OCI-LY7 (cell line): ENCODE measurements around the gene FAM107B. TPM values are rescaled to one million over a fixed set of nuclear protein-coding genes. Genes with fewer than 3 reads are reported as not detected.

Source experiments
- BruUV-seq: library from RNA; stranded (reverse); fragments of 400-500 nt; replicated peaks from 2 replicates; lab custom pipeline; 2021; lab: Mats Ljungman, UMichigan
- CTCF ChIA-PET: fragments of 300-600 bp; sonication (Branson Sonifier 250); formaldehyde crosslinking; loops from one replicate; lab custom pipeline; 2022; ENCODE audit warnings: antibody characterized with exemption; ENCODE audit not compliant: unreplicated experiment; lab: Charles Lee
- POLR2A ChIA-PET: fragments of 300-600 bp; sonication (Branson Sonifier 250); formaldehyde crosslinking; loops from one replicate; lab custom pipeline; 2022; ENCODE audit warnings: antibody characterized with exemption; lab: Charles Lee
- DNase-seq: peaks from one replicate; pipeline ENCODE4 v3.0.0-alpha.2; 2015; ENCODE audit warnings: low spot score
- H2AFZ ChIP-seq: fragments of 200-600 bp; sonication (generic), shearing (Covaris generic); 2 replicates; pipeline ENCODE4 v1.6.1; 2014; ENCODE audit warnings: mild to moderate bottlenecking, antibody characterized with exemption, low read length, moderate library complexity
- H3K27ac ChIP-seq: fragments of 200-600 bp; sonication (generic); 2 replicates; pipeline ENCODE4 v1.5.1; 2014; ENCODE audit warnings: mixed run types, low read depth, mild to moderate bottlenecking, moderate library complexity, low read length, inconsistent platforms; ENCODE audit not compliant: poor library complexity, severe bottlenecking
- H3K36me3 ChIP-seq: fragments of 200-600 bp; sonication (generic); 2 replicates; pipeline ENCODE4 v1.6.1; 2014; ENCODE audit warnings: mild to moderate bottlenecking, antibody characterized with exemption, low read length, moderate library complexity, mixed read lengths; ENCODE audit not compliant: insufficient read depth
- H3K4me1 ChIP-seq: fragments of 200-600 bp; sonication (generic); 2 replicates; pipeline ENCODE4 v1.5.1; 2014; ENCODE audit warnings: mild to moderate bottlenecking, low read length; ENCODE audit not compliant: insufficient read depth, poor library complexity, severe bottlenecking
- H3K4me2 ChIP-seq: fragments of 200-600 bp; sonication (generic); 2 replicates; pipeline ENCODE4 v1.6.1; 2014; ENCODE audit warnings: mild to moderate bottlenecking, low read length
- H3K4me3 ChIP-seq: fragments of 200-600 bp; sonication (generic); 2 replicates; pipeline ENCODE4 v1.5.1; 2014; ENCODE audit warnings: mild to moderate bottlenecking, low read depth, low read length; ENCODE audit not compliant: poor library complexity, severe bottlenecking
- H3K79me2 ChIP-seq: fragments of 200-600 bp; sonication (generic); 2 replicates; pipeline ENCODE4 v1.6.1; 2016; ENCODE audit warnings: low read depth, mild to moderate bottlenecking, low read length, moderate library complexity, mixed read lengths; ENCODE audit not compliant: insufficient read depth
- H3K9me2 ChIP-seq: fragments of 200-600 bp; sonication (generic); 2 replicates; pipeline ENCODE4 v1.6.1; 2016; ENCODE audit warnings: mild to moderate bottlenecking, low read length, mixed read lengths; ENCODE audit not compliant: insufficient read depth
- H3K9me3 ChIP-seq: fragments of 200-600 bp; sonication (generic); 2 replicates; pipeline ENCODE4 v1.6.1; 2014; ENCODE audit warnings: mild to moderate bottlenecking, mixed run types, low read length, mixed read lengths
- H4K20me1 ChIP-seq: fragments of 200-600 bp; sonication (generic); 2 replicates; pipeline ENCODE4 v1.6.1; 2014; ENCODE audit warnings: mild to moderate bottlenecking, antibody characterized with exemption, low read length, moderate library complexity, mixed read lengths; ENCODE audit not compliant: insufficient read depth
- CTCF ChIP-seq: fragments of 200-600 bp; sonication (generic); conservative IDR thresholded peaks from 2 replicates; pipeline ENCODE4 v1.5.1; 2014; ENCODE audit warnings: mild to moderate bottlenecking, antibody characterized with exemption, low read length, moderate library complexity, mixed read lengths
- EZH2phosphoT487 ChIP-seq: fragments of 200-600 bp; sonication (generic); IDR thresholded peaks from 2 replicates; pipeline ENCODE4 v1.6.1; 2018; ENCODE audit warnings: low read depth, borderline replicate concordance, mild to moderate bottlenecking, mixed run types, antibody characterized with exemption, low read length, moderate library complexity, mixed read lengths
- intact Hi-C: fragments of 100-400 bp; cut with micrococcal nuclease; formaldehyde crosslinking; loops from one replicate; pipeline ENCODE4 v1.10.0; 2022; ENCODE audit not compliant: unreplicated experiment
- total RNA-seq, 2 experiments: library from RNA; depleted of rRNA in 1 of 2; stranded (reverse); fragments of >200 nt in 1 of 2; shearing (Covaris generic) in 1 of 2; gene quantifications; 2 replicates each; pipeline ENCODE4 v1.2.3, GENCODE V29; 2014 to 2022

FAM107B gene
- total RNA-seq, 2 experiments from 2014 or later: 114 to 398 TPM

GRCh38 chr10:14736600-14737081 is 38.1 kb downstream of the FAM107B start:
- H2AFZ ChIP-seq: peak overlapping the region; percentile 91
- TF ChIP-seq EZH2phosphoT487 (no peak), CTCF (peak; percentile 21; the same call in 1 of the 2 replicates)
- no TSS peak for BruUV-seq
- no peaks in the 10 kb centered on the region; the same call in 1 of the 2 replicates for H3K36me3 ChIP-seq
- H3K4me3 ChIP-seq: peak overlapping the region; percentile 22
- POLR2A ChIA-PET: interaction anchor here (0.8 to 2.4 kb wide), 6 partner anchors 9 to 217 kb away, joined by 3 to 7 read pairs (median 3); no protein-coding TSS in a partner anchor
- H3K27ac ChIP-seq: peak overlapping the region; percentile 80
- CTCF ChIA-PET: no interaction called here
- H3K9me2 ChIP-seq: no peaks in the 10 kb centered on the region
- no peaks in the 10 kb centered on the region for H4K20me1 ChIP-seq
- H3K4me2 ChIP-seq: peak overlapping the region; percentile 61
- intact Hi-C loops: no loop called here
- no peaks in the 10 kb centered on the region for H3K79me2 ChIP-seq
- peaks cover 12% of the 10 kb centered on the region; the same call in 1 of the 2 replicates for H3K9me3 ChIP-seq
- peaks cover 58% of the 10 kb centered on the region for H3K4me1 ChIP-seq
- peak; percentile 83 for DNase-seq

- intact Hi-C loops: no loop called here
- no peaks in the 10 kb centered on the region for H3K9me2 ChIP-seq
- DNase-seq: peak; percentile 67
- TF ChIP-seq EZH2phosphoT487: no peak
- TF ChIP-seq CTCF: no peak
- ChIA-PET CTCF (no interaction called here), POLR2A (interaction anchor here (1.2 to 2.5 kb wide), 4 partner anchors 10 to 56 kb away, joined by 3 to 12 read pairs (median 6); no protein-coding TSS in a partner anchor)
- peak overlapping the region; percentile 22 for H3K4me3 ChIP-seq
- peak overlapping the region; percentile 80 for H3K27ac ChIP-seq
- H2AFZ ChIP-seq: peak overlapping the region; percentile 91
- peak overlapping the region; percentile 61 for H3K4me2 ChIP-seq
- peaks cover 12% of the 10 kb centered on the region; the same call in 1 of the 2 replicates for H3K9me3 ChIP-seq
- H3K79me2 ChIP-seq: no peaks in the 10 kb centered on the region
- no peaks in the 10 kb centered on the region for H4K20me1 ChIP-seq
- H3K4me1 ChIP-seq: peaks cover 52% of the 10 kb centered on the region
- H3K36me3 ChIP-seq: no peaks in the 10 kb centered on the region; the same call in 1 of the 2 replicates
- BruUV-seq: no TSS peak
These were observed 38.7 kb downstream of the FAM107B start for GRCh38 chr10:14736043-14736442.

- H3K4me1 ChIP-seq: peaks cover 28% of the 10 kb centered on the region
- no peak overlapping the region for H3K4me3 ChIP-seq
- no peaks in the 10 kb centered on the region for H3K9me2 ChIP-seq
- ChIA-PET CTCF (no interaction called here), POLR2A (no interaction called here)
- intact Hi-C loops: no loop called here
- TF ChIP-seq EZH2phosphoT487 (no peak), CTCF (no peak)
- no peak overlapping the region for H3K4me2 ChIP-seq
- peaks cover 8% of the 10 kb centered on the region; the same call in 1 of the 2 replicates for H3K9me3 ChIP-seq
- no peaks in the 10 kb centered on the region for H4K20me1 ChIP-seq
- peaks cover 5% of the 10 kb centered on the region; the same call in 1 of the 2 replicates for H3K36me3 ChIP-seq
- no peak overlapping the region for H3K27ac ChIP-seq
- no TSS peak for BruUV-seq
- no peaks in the 10 kb centered on the region for H3K79me2 ChIP-seq
- DNase-seq: no peak
- no peak overlapping the region for H2AFZ ChIP-seq
These were observed 42.7 kb downstream of the FAM107B start for GRCh38 chr10:14731875-14732512.
